HepG2 (cell line): ENCODE measurements around the gene FRMD4A. TPM values are rescaled to one million over a fixed set of nuclear protein-coding genes. Genes with fewer than 3 reads are reported as not detected.

Experiments used
- ATAC-seq: fragments of 200-7000 bp; cut with Tn5 transposase; 3 replicates; pipeline ENCODE4 v1.9.1; 2020; ENCODE audit warnings: mild to moderate bottlenecking, moderate library complexity
- BruUV-seq: library from RNA; stranded (reverse); fragments of 400-500 nt; replicated peaks from 2 replicates; lab custom pipeline; 2021; lab: Mats Ljungman, UMichigan
- CTCF ChIA-PET: fragments of 300-600 bp; formaldehyde crosslinking; extraction: SDS; loops from one replicate; lab custom pipeline; 2021; ENCODE audit warnings: low total read pairs, inconsistent platforms, low intra/inter-chr PET ratio; lab: Yijun Ruan, JAX
- POLR2A ChIA-PET: fragments of 350-600 bp; sonication (Branson Sonifier 250); formaldehyde crosslinking; loops from one replicate; lab custom pipeline; 2020; ENCODE audit warnings: antibody characterized with exemption, inconsistent platforms; lab: Yijun Ruan, JAX
- DNase-seq: peaks from one replicate; pipeline ENCODE4 v3.0.0-alpha.2; 2015; ENCODE audit warnings: low spot score
- FAIRE-seq: peaks from 3 replicates; lab custom pipeline; 2011; peaks lifted over from hg19 to GRCh38; lab: Jason Lieb, UNC
- H2AFZ ChIP-seq: one replicate; pipeline ENCODE4 v1.6.1; 2011; ENCODE audit warnings: low read length, inconsistent platforms
- H3K27ac ChIP-seq: fragments of 300-600 bp; 3 replicates; pipeline ENCODE4 v1.8.0; 2011; ENCODE audit warnings: mixed run types, mild to moderate bottlenecking, mixed read lengths, low read length, inconsistent platforms; ENCODE audit not compliant: insufficient read depth; ENCODE audit errors: extremely low read length
- H3K27me3 ChIP-seq, 2 experiments: fragments of 200-600 bp in 1 of 2; 2 replicates in 1 of 2; 3 replicates in 1 of 2; pipeline versions ENCODE4 v1.6.0 to v1.8.0; 2011; ENCODE audit warnings: low read length in 2 of 2, mild to moderate bottlenecking in 2 of 2, moderate library complexity in 2 of 2, inconsistent platforms in 1 of 2; ENCODE audit not compliant: insufficient read depth in 2 of 2, control insufficient read depth in 1 of 2
- H3K36me3 ChIP-seq, 2 experiments: fragments of 200-600 bp in 1 of 2; replicated peaks in 1 of 2; 2 replicates in 1 of 2; 3 replicates in 1 of 2; pipeline versions ENCODE4 v1.5.1 to v1.8.0; 2011; ENCODE audit warnings: low read length in 2 of 2, inconsistent platforms in 1 of 2; ENCODE audit not compliant: insufficient read depth in 2 of 2, control insufficient read depth in 1 of 2
- H3K4me1 ChIP-seq: 2 replicates; pipeline ENCODE4 v1.5.1; 2012; ENCODE audit warnings: low read length, inconsistent platforms; ENCODE audit not compliant: insufficient read depth
- H3K4me2 ChIP-seq: 2 replicates; pipeline ENCODE4 v1.6.0; 2011; ENCODE audit warnings: low read depth, low read length, inconsistent platforms
- H3K4me3 ChIP-seq, 3 experiments: fragments of 200-600 bp in 1 of 3; sonication (generic), shearing (Covaris generic) in 1 of 3; replicated peaks in 1 of 3; 2 replicates each; pipeline ENCODE4 v1.5.1; 2011 to 2016; ENCODE audit warnings: low read length in 3 of 3, inconsistent platforms in 2 of 3, low read depth in 2 of 3, mild to moderate bottlenecking in 2 of 3, control low read depth in 1 of 3, mixed read lengths in 1 of 3; ENCODE audit not compliant: insufficient read depth in 1 of 3
- H3K79me2 ChIP-seq: one replicate; pipeline ENCODE4 v1.6.1; 2011; ENCODE audit warnings: low read length, inconsistent platforms; ENCODE audit not compliant: insufficient read depth
- H3K9ac ChIP-seq: 2 replicates; pipeline ENCODE4 v1.6.0; 2011; ENCODE audit warnings: mild to moderate bottlenecking, low read depth, low read length, inconsistent platforms; ENCODE audit not compliant: insufficient read depth
- H3K9me3 ChIP-seq: 2 replicates; pipeline ENCODE4 v1.5.1; 2012; ENCODE audit warnings: mild to moderate bottlenecking, low read length
- H4K20me1 ChIP-seq: 2 replicates; pipeline ENCODE4 v1.6.0; 2011; ENCODE audit warnings: inconsistent platforms, mild to moderate bottlenecking, low read length, moderate library complexity; ENCODE audit not compliant: insufficient read depth
- DNMT3B ChIP-seq: conservative IDR thresholded peaks from 2 replicates; pipeline ENCODE4 v1.6.1; 2016; ENCODE audit warnings: missing biosample characterization, control low read depth
- ELF1 ChIP-seq: sonication (generic); formaldehyde crosslinking; IDR thresholded peaks from 2 replicates; pipeline ENCODE4 v1.4.0; 2020; ENCODE audit warnings: missing genetic modification reagents
- TCF7 ChIP-seq: sonication (generic); IDR thresholded peaks from 2 replicates; pipeline ENCODE4 v1.6.1; 2016; ENCODE audit warnings: antibody characterized with exemption, low read depth
- ZFYVE20 ChIP-seq: sonication (generic); formaldehyde crosslinking; IDR thresholded peaks from 2 replicates; pipeline ENCODE4 v1.8.0; 2023; ENCODE audit warnings: low read depth, mild to moderate bottlenecking, moderate library complexity, missing genetic modification reagents, borderline replicate concordance
- WGBS: methylation state at CpG from one replicate; pipeline ENCODE4 v1.1.6; 2017; ENCODE audit warnings: low lambda C conversion rate; 5-methylcytosine and 5-hydroxymethylcytosine counted together
- in situ Hi-C: cut with HindIII; loops from 2 replicates; pipeline ENCODE4 v1.10.0; 2017; ENCODE audit warnings: low pct_unique_long_range_greater_than_20kb; ENCODE audit not compliant: extremely low pct_ligation_motif_present
- intact Hi-C: fragments of 100-400 bp; cut with micrococcal nuclease; formaldehyde crosslinking; loops from one replicate; pipeline ENCODE4 v1.10.0; 2022; ENCODE audit not compliant: unreplicated experiment
- polyA plus RNA-seq, 8 experiments: library from polyadenylated mRNA; depleted of rRNA in 3 of 8; stranded (reverse) in 7 of 8; unstranded in 1 of 8; fragments of >200 nt; fragmentation: Illumina TruSeq in 4 of 8; extraction: Trizol in 4 of 8; gene quantifications; 2 replicates each; pipeline versions ENCODE4 v1.2.1 to v1.2.3, GENCODE V29; 2011 to 2016; ENCODE audit warnings: low read depth in 4 of 8, missing spikeins in 1 of 8, mixed read lengths in 1 of 8; ENCODE audit not compliant: insufficient read depth in 1 of 8
- total RNA-seq, 5 experiments: library from RNA; depleted of rRNA; stranded (reverse); fragments of >200 nt; fragmentation: Illumina TruSeq; extraction: Trizol; gene quantifications; 2 replicates each; pipeline ENCODE4 v1.2.3, GENCODE V29; 2016; ENCODE audit warnings: low read depth in 1 of 5
- TF ChIP-seq, protein P1 (sequence below): sonication (generic); formaldehyde crosslinking; IDR thresholded peaks from 2 replicates; pipeline ENCODE4 v1.4.0; 2020; ENCODE audit warnings: missing genetic modification reagents, borderline replicate concordance
- TF ChIP-seq, protein P2 (sequence below): sonication (generic); formaldehyde crosslinking; IDR thresholded peaks from 2 replicates; pipeline ENCODE4 v1.5.0; 2020; ENCODE audit warnings: mild to moderate bottlenecking, missing genetic modification reagents, moderate library complexity
- TF ChIP-seq, protein P3 (sequence below): IDR thresholded peaks from 2 replicates; pipeline ENCODE4 v1.6.1; 2016; ENCODE audit warnings: missing compliant biosample characterization, missing genetic modification reagents, borderline replicate concordance
- TF ChIP-seq, protein P4 (sequence below): sonication (generic); formaldehyde crosslinking; IDR thresholded peaks from 2 replicates; pipeline ENCODE4 v1.4.0; 2020; ENCODE audit warnings: mild to moderate bottlenecking, missing genetic modification reagents
- TF ChIP-seq, protein P5 (sequence below): sonication (generic); formaldehyde crosslinking; IDR thresholded peaks from 2 replicates; pipeline ENCODE4 v1.8.0; 2022; ENCODE audit warnings: mild to moderate bottlenecking, missing genetic modification reagents
- TF ChIP-seq, protein P6 (sequence below): sonication (generic); formaldehyde crosslinking; conservative IDR thresholded peaks from 2 replicates; pipeline ENCODE4 v1.4.0; 2020; ENCODE audit warnings: missing genetic modification reagents

The FRMD4A gene
- total and polyA plus RNA-seq, 2 of the 13 experiments (the other 11 are each of a cell fraction or from before 2014, with no cell fraction given) = 0.09 to 0.26 TPM

DNA sequence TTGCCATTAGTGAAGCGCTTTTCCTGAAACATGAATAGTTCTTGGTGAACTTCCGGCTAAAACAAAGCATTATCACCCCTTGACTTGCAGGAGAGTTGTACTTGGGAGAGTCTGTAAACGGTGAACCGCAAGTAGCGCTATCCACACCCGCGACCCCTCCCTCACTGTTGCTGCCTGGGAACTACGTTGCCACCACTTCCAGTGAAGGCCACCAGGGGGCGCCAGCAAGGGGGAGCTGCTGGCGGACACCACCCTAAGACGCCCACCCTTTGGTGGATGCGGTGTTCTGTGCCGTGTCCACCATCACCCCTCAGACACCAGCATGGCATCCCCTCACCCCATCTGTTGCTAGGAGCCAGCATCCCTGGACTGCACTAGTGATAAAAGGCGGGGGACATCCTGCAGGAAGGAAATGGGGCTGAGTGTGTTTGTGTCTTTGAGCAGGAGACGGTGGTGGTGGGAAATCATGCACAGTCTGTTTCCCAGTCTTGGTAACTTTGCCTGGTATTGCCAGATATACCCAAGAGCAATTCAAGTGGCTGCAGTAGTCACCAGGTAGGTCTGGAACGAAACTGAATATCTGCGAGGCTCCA, 298.2 kb downstream of the FRMD4A start (continued):
- TF ChIP-seq, protein P1, sequence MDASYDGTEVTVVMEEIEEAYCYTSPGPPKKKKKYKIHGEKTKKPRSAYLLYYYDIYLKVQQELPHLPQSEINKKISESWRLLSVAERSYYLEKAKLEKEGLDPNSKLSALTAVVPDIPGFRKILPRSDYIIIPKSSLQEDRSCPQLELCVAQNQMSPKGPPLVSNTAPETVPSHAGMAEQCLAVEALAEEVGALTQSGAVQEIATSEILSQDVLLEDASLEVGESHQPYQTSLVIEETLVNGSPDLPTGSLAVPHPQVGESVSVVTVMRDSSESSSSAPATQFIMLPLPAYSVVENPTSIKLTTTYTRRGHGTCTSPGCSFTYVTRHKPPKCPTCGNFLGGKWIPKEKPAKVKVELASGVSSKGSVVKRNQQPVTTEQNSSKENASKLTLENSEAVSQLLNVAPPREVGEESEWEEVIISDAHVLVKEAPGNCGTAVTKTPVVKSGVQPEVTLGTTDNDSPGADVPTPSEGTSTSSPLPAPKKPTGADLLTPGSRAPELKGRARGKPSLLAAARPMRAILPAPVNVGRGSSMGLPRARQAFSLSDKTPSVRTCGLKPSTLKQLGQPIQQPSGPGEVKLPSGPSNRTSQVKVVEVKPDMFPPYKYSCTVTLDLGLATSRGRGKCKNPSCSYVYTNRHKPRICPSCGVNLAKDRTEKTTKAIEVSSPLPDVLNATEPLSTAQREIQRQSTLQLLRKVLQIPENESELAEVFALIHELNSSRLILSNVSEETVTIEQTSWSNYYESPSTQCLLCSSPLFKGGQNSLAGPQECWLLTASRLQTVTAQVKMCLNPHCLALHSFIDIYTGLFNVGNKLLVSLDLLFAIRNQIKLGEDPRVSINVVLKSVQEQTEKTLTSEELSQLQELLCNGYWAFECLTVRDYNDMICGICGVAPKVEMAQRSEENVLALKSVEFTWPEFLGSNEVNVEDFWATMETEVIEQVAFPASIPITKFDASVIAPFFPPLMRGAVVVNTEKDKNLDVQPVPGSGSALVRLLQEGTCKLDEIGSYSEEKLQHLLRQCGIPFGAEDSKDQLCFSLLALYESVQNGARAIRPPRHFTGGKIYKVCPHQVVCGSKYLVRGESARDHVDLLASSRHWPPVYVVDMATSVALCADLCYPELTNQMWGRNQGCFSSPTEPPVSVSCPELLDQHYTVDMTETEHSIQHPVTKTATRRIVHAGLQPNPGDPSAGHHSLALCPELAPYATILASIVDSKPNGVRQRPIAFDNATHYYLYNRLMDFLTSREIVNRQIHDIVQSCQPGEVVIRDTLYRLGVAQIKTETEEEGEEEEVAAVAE = no peak
- TF ChIP-seq, protein P2, sequence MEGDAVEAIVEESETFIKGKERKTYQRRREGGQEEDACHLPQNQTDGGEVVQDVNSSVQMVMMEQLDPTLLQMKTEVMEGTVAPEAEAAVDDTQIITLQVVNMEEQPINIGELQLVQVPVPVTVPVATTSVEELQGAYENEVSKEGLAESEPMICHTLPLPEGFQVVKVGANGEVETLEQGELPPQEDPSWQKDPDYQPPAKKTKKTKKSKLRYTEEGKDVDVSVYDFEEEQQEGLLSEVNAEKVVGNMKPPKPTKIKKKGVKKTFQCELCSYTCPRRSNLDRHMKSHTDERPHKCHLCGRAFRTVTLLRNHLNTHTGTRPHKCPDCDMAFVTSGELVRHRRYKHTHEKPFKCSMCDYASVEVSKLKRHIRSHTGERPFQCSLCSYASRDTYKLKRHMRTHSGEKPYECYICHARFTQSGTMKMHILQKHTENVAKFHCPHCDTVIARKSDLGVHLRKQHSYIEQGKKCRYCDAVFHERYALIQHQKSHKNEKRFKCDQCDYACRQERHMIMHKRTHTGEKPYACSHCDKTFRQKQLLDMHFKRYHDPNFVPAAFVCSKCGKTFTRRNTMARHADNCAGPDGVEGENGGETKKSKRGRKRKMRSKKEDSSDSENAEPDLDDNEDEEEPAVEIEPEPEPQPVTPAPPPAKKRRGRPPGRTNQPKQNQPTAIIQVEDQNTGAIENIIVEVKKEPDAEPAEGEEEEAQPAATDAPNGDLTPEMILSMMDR (CRISPR knock-in tag) = peak; percentile 69
- TF ChIP-seq, all 625 proteins: peak for 3

DNA sequence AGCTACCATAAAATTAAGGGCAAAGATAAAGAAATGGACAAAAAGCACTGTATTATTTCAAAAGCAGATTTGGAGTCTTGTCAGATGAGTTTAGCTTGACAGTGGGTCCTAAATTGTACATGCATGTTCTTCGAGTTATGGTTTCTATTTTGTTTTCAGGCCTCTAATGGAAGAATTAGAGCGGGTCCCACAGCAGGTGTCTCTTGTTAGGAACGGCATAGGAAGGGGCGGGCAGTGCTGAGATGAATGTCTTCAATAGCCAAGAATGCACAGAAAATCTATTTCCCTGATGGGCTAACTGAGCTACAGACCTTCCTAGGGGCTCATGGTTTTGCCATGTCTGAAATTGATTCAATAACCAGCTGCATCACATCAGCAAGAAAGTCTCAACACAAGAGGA, 304.4 kb downstream of the FRMD4A start:
- ATAC-seq (no peak), DNase-seq (no peak)
- TF ChIP-seq, protein P3, sequence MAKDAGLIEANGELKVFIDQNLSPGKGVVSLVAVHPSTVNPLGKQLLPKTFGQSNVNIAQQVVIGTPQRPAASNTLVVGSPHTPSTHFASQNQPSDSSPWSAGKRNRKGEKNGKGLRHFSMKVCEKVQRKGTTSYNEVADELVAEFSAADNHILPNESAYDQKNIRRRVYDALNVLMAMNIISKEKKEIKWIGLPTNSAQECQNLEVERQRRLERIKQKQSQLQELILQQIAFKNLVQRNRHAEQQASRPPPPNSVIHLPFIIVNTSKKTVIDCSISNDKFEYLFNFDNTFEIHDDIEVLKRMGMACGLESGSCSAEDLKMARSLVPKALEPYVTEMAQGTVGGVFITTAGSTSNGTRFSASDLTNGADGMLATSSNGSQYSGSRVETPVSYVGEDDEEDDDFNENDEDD = no peak
- no peak for TF ChIP-seq TCF7
- TF ChIP-seq, protein P4, sequence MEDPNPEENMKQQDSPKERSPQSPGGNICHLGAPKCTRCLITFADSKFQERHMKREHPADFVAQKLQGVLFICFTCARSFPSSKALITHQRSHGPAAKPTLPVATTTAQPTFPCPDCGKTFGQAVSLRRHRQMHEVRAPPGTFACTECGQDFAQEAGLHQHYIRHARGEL (CRISPR knock-in tag) = no peak
- TF ChIP-seq, protein P5, sequence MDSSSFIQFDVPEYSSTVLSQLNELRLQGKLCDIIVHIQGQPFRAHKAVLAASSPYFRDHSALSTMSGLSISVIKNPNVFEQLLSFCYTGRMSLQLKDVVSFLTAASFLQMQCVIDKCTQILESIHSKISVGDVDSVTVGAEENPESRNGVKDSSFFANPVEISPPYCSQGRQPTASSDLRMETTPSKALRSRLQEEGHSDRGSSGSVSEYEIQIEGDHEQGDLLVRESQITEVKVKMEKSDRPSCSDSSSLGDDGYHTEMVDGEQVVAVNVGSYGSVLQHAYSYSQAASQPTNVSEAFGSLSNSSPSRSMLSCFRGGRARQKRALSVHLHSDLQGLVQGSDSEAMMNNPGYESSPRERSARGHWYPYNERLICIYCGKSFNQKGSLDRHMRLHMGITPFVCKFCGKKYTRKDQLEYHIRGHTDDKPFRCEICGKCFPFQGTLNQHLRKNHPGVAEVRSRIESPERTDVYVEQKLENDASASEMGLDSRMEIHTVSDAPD (CRISPR knock-in tag) = no peak
- no peak for TF ChIP-seq ELF1 (CRISPR knock-in tag)
- no peak for TF ChIP-seq ZFYVE20 (CRISPR knock-in tag)
- TF ChIP-seq, protein P6, sequence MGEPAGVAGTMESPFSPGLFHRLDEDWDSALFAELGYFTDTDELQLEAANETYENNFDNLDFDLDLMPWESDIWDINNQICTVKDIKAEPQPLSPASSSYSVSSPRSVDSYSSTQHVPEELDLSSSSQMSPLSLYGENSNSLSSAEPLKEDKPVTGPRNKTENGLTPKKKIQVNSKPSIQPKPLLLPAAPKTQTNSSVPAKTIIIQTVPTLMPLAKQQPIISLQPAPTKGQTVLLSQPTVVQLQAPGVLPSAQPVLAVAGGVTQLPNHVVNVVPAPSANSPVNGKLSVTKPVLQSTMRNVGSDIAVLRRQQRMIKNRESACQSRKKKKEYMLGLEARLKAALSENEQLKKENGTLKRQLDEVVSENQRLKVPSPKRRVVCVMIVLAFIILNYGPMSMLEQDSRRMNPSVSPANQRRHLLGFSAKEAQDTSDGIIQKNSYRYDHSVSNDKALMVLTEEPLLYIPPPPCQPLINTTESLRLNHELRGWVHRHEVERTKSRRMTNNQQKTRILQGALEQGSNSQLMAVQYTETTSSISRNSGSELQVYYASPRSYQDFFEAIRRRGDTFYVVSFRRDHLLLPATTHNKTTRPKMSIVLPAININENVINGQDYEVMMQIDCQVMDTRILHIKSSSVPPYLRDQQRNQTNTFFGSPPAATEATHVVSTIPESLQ = no peak
- TF ChIP-seq DNMT3B (CRISPR knock-in tag) = no peak

More for the DNA sequence above, 304.4 kb downstream of the FRMD4A start:
- CTCF ChIA-PET = no interaction called here
- Histone ChIP-seq H3K4me2 (no peak overlapping the region), H3K4me1 (no peaks in the 10 kb centered on the region), H3K27ac (no peak overlapping the region), H4K20me1 (no peaks in the 10 kb centered on the region), H3K27me3 (peaks cover 4 to 20% of the 10 kb centered on the region in 2 experiments; a peak in 3 of 5 replicates), H3K9ac (no peak overlapping the region), H3K9me3 (no peaks in the 10 kb centered on the region), H3K36me3 (no peaks in the 10 kb centered on the region), H3K79me2 (no peaks in the 10 kb centered on the region), H2AFZ (no peak overlapping the region), H3K4me3 (no peak overlapping the region)
- intact Hi-C loops = no loop called here
- POLR2A ChIA-PET = no interaction called here
- no TSS peak for BruUV-seq
- 28% methylated on average over 4 of the region's 4 CpGs for WGBS
- in situ Hi-C loops = no loop called here
- FAIRE-seq = no peak
